Astrocyte (in vitro differentiated cells and primary cell): ENCODE results near the gene EXD1.

Experiments
- CTCF ChIP-seq: IDR thresholded peaks from 2 replicates; pipeline ENCODE4 v1.5.1; 2011; ENCODE audit warnings: low read depth, mild to moderate bottlenecking, inconsistent platforms, low read length, moderate library complexity; ENCODE audit not compliant: insufficient read depth
- EZH2 ChIP-seq: IDR thresholded peaks from 2 replicates; pipeline ENCODE4 v1.6.1; 2012; ENCODE audit warnings: mild to moderate bottlenecking, low read length, inconsistent platforms; ENCODE audit not compliant: insufficient read depth

DNA sequence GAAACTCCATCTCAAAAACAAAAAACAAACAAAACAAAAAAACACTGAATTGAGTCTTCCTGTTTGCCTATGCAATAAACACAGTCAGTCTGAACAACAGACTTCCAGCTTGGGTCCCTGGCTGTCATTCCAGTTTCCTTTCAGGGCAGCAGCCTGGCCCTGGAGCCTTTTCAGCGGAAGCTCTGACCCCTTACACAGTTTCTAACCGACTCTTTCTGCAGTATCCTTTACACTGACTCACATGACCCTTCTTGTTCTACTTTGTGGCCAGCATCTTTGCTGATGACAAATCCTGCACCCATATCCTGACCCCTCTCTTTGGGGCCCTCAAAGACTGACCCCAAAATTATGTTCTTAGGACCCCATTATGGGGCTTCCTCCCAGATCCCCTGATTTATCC lies 76.1 kb downstream of the EXD1 start:
- TF ChIP-seq CTCF (no peak), EZH2 (no peak)
